Kidney capillary endothelial cell (primary cell): ENCODE measurements around the gene KDM6B.
"Not testable (repeated sequence)": the region's sequence is repeated elsewhere in the genome, so short reads cannot be mapped to it uniquely, and the experiment has no call there.

Experiments
- DNase-seq: peaks from one replicate; pipeline ENCODE4 v3.0.0-alpha.2; 2018; ENCODE audit warnings: low spot score

Gene KDM6B

DNA sequence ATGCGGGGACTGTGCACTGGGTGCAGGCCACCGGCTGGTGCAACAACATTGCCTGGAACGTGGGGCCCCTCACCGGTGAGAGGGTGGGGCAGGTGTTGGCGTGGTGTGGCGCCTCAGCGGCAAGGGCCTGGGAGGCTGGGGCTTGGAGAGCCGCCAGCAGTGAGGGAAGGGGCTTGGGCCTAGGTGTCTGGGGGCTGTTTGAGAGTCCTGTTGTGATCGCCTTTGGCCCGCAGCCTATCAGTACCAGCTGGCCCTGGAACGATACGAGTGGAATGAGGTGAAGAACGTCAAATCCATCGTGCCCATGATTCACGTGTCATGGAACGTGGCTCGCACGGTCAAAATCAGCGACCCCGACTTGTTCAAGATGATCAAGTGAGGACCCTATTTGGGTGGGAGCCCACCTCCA lies 18.2 kb downstream of the KDM6B start:
- no peak for DNase-seq

DNA sequence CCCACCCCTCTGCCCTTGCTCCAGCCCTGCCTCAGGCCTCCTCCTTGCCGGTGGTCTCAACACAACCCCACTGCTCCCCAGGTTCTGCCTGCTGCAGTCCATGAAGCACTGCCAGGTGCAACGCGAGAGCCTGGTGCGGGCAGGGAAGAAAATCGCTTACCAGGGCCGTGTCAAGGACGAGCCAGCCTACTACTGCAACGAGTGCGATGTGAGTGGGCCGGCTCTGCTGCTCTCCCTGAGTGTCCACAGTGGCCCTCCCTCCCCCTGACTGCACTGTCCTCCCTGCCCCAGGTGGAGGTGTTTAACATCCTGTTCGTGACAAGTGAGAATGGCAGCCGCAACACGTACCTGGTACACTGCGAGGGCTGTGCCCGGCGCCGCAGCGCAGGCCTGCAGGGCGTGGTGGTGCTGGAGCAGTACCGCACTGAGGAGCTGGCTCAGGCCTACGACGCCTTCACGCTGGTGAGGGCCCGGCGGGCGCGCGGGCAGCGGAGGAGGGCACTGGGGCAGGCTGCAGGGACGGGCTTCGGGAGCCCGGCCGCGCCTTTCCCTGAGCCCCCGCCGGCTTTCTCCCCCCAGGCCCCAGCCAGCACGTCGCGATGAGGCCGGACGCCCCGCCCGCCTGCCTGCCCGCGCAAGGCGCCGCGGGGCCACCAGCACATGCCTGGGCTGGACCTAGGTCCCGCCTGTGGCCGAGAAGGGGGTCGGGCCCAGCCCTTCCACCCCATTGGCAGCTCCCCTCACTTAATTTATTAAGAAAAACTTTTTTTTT lies 19.1 kb downstream of the KDM6B start:
- DNase-seq, result peak; percentile 18

DNA sequence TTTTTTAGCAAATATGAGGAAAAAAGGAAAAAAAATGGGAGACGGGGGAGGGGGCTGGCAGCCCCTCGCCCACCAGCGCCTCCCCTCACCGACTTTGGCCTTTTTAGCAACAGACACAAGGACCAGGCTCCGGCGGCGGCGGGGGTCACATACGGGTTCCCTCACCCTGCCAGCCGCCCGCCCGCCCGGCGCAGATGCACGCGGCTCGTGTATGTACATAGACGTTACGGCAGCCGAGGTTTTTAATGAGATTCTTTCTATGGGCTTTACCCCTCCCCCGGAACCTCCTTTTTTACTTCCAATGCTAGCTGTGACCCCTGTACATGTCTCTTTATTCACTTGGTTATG lies 19.6 kb downstream of the KDM6B start:
- DNase-seq, result peak; percentile 15

DNA sequence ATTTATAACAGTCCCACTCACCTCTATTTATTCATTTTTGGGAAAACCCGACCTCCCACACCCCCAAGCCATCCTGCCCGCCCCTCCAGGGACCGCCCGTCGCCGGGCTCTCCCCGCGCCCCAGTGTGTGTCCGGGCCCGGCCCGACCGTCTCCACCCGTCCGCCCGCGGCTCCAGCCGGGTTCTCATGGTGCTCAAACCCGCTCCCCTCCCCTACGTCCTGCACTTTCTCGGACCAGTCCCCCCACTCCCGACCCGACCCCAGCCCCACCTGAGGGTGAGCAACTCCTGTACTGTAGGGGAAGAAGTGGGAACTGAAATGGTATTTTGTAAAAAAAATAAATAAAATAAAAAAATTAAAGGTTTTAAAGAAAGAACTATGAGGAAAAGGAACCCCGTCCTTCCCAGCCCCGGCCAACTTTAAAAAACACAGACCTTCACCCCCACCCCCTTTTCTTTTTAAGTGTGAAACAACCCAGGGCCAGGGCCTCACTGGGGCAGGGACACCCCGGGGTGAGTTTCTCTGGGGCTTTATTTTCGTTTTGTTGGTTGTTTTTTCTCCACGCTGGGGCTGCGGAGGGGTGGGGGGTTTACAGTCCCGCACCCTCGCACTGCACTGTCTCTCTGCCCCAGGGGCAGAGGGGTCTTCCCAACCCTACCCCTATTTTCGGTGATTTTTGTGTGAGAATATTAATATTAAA lies 20.2 kb downstream of the KDM6B start:
- DNase-seq, result no peak

DNA sequence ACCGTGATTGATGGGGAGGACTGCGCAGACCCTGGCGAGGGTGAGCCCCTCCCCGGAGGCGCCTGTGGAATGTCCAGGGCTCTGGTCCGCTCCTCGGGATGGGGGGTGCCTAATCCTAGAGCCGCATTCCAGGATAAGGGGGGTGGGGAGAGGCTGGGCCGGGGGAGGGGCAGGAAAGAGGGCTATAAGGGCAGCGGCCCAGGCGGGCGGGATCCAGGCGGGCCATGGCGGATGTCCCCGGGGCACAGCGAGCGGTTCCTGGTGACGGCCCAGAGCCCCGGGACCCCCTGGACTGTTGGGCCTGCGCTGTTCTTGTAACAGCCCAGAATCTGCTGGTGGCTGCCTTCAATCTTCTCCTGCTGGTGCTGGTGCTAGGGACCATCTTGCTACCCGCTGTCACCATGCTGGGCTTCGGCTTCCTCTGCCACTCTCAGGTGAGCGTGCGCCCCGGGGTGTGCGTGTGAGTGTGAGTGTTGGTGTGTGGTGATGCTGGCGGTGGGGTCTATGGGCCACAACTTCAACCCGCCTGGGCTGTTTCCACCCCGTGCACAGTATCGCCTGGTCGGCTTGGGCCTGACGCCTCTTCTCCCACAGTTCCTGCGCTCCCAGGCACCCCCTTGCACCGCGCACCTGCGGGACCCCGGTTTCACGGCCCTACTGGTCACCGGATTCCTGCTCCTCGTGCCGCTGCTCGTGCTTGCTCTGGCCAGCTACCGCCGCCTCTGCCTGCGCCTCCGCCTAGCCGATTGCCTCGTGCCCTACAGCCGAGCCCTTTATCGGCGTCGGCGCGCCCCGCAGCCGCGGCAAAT lies 21.0 kb downstream of the KDM6B start, which contains the start of gene TMEM88:
Gene TMEM88, plus strand, starts transcription at position 216 of the 809 bp plus-strand sequence. Its CDS starts 9 bp downstream, at position 225.
- DNase-seq, result peak; percentile 42

DNA sequence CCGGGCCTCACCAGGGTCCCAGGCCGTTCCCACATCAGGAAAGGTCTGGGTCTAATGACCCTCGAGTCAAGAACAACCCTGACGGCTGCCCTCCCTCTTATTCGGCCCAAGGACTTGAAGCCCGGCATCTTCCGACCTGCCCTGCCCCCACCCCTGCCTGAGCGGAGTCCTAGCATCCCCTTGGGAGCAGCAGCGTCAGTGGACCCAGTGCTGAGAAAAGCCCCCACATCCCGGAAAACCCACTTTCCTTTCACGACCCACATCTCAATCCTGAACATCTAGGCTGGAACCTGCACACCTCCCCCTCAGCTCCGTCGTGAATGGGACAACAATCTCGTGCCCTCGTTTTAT lies 21.6 kb downstream of the KDM6B start:
- DNase-seq, result no peak

DNA sequence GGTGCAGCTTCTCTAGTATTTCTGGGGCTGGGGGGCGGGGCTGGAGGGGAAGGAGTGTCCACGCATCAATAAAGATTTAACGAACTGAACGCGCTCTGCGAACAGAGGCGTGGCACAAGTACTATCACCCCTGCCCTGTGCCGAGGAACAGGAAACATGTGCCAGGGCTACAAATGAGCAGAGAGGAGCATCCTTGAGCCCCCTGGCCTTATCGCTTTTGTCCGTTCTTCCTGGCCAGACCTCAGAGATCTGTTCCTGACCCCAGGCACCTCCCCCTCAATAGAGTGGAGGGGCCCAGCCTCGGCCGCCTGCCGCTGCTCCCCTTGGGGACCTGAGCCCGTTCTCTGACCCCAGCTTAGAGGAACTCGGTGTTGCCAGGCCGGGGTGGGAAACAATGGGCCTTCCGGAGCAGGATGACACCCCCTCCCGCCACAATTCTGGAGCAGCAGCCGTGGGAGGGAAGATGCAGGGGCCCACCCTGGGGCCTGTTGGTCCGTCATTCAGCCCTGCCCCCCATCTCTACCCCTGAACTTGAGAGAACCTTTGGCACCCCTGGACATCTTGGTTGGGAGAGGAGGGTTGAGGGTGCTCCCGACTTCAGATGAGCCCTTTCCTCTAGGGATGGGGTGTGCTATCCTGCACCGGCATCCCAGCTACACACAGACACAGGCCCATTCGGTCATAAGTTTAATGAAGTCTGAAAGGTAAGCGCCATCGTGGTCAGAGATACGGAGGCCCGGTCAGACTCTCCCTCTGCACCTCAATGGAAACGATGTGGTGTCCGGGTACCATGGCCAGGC lies 22.2 kb downstream of the KDM6B start:
- peak; percentile 73 for DNase-seq

DNA sequence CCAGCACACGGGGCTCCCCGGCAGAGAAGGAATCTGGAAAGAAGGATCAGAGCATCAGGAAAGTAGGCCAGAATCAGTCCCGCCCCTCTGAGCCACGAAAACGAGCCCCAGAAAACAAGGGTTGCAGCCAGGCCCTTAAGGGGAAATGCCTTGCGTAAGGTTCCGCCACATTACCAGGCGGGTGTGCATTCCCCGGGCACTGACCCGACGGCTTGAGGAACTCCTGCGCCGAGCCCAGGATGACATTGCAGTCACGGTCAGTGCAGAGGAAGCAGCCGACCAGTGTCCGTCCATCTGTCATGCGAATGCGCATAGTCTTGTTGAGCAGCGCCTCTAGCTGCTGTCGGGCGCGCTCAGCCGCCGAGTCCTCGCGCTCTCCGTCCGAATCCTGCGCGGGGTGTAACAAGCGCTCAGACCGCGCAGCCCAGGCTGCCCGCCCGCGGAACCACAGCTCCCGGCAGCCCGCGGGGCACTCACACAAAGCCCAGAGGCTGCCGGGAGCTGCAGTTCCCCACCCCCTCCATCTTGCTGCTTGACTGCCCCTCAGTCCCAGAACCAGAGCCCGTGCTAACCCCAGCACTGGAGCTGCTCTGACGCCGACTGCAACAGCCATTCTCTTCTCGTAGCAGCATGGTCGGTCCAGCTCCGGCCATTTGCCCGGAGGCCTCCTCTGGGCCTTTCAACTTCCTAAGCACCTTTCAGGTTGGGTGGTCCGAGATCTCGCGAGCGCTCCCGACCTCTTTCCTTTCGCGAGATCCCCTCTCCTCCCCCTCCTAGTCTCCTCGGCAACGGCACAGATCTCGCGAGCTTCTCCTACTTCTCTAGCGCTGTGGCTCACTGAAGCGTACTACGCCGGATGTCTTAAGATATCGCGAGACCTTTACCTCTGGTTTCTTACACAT lies 23.0 kb downstream of the KDM6B start, which contains the start of gene NAA38:
Gene NAA38, minus strand, starts transcription at position 749 of the 902 bp plus-strand sequence. Its CDS starts 96 bp downstream, at position 653.
- DNase-seq, result peak; percentile 98

DNA sequence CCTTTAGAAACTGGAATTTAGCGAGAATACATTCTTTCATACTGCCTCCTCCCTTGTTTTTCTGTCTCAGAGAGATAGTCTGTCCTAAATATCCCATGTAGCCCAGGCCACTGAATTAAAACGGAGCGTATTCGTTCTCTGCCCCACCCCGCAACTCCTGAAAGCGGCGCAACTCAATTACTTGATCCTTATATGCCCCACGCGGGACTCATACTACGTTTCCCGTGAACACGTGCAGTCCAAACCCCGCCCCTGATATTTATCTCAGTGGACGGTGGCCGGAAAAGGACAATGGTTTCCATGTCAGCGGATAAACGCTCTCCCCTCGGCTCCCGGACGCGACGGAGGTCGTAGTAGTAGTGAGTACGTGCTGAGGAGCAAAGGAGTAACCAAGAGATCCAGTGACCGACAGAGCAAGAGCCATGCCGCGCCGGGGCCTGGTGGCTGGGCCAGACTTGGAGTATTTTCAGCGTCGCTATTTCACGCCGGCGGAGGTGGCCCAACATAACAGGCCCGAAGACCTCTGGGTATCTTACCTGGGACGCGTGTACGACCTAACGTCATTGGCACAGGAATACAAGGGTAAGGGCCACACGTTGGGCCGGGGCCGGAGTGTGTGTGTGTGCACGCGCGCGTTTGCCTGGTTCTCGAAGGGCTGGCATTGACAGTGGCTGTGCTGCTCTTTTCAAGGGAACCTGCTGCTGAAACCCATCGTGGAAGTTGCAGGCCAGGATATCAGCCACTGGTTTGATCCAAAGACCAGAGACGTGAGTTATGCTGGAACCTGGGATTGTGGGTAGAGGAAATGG lies 23.9 kb downstream of the KDM6B start, which contains the start of gene CYB5D1:
Gene CYB5D1, plus strand, starts transcription at position 291 of the 809 bp plus-strand sequence. Its CDS starts 132 bp downstream, at position 423.
- peak; percentile 91 for DNase-seq

DNA sequence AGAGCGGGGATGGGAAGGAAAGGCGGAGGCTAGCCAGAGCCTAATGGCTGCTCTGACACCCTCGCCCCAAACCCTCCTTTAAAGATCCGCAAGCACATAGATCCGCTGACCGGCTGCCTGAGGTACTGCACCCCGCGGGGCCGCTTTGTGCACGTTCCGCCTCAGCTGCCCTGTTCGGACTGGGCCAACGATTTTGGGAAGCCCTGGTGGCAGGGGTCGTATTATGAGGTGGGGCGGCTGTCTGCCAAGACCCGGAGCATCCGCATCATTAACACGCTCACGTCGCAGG lies 24.4 kb downstream of the KDM6B start:
- DNase-seq, result peak; percentile 49

DNA sequence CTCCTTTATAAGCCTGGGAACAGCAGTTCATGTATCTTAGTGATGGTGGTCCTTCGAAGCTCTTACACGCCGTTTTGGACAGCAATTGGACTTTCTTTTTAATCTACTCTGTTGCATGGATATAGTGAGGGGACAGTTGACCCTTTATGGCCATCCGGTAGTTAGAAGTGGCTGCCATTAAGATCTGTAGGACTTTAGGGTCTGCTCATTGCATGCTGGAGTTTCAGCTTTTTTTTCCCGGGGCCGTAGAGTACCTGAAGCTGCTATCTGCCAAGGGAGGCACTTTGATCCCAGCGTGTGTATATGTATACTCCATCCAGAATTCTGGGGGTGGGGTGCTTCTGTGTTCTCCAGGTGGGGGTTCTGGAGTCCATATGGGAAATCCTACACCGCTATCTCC lies 25.0 kb downstream of the KDM6B start:
- DNase-seq, result no peak

DNA sequence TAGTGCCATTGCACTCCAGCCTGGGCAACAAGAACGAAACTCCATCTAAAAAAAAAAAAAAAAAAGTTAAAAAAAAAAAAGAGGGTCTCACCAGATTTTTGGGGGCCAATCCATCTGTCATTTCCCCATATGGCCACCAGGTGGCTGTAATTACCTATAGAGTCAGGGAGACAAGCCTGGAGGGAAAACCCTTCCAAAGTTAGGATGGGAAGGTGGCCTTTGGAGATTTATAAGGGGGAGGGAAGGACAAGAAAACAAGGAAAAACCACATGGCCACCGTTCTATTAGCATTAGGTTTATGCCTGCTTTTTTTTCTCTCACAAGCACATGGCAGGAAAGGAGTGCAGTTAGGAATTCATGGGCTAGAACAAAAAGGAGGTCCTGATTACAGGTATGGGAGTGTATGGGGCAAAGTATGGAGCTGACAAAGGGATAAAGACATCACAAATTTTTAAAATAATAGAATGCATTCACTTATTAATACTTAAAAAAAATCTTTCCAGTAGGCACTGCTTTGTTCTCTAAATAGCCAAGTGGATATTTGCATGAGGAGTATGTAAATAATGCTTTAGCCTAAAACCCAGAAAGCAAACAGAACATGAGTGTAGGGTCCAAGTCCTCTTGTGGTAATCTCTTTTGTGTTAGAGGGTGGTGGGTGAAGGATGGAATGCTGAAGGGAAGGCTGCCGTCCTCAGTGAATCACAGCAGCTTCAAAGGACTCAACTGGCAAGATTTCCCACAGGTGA lies 28.8 kb downstream of the KDM6B start:
- DNase-seq, result no peak

DNA sequence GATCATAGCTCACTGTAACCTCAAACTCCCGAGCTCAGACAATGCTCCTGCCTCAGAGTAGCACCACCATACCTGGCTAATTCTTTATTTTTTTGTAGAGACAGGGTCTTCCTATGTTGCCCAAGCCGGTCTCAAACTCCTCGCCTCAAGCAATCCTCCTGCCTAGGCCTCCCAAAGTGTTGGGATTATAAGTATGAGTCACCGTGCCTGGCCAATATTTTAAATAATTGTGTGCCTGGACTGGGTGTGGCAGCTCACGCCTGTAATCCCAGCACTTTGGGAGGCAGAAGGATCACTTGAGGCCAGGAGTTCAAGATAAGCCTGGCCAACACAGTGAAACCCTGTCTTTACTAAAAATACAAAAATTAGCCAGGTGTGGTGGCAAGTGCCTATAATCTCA lies 30.4 kb downstream of the KDM6B start:
- DNase-seq, result not testable (repeated sequence)

DNA sequence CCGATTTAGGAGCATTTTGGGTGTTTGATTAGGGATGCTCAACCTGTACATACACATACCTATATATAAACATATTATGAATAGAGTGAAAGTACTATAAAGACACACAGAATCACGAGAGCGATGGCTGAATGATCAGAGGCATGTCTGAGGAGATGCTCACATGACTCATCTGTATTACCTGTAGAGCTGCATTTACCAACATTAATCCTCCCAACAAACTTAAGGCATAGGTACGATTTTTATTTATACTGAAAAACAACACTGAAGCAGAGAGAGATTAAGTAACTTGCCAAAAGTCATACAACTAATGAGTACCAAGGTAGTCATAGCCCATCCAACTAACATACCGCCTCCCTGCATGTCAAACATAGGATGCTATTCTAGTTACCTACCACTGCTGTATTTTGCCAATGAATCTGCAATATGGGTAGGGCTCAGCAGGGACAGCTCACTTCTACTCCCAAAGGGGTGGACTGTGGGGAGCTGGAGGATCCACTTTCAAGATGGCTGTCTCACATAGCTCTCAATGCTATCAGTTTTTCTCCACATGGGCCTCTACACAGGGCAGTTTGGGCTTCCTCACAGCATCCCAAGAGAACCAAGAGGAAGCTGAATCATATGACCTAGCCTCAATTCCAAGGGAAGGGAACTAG lies 31.1 kb downstream of the KDM6B start:
- no peak for DNase-seq

DNA sequence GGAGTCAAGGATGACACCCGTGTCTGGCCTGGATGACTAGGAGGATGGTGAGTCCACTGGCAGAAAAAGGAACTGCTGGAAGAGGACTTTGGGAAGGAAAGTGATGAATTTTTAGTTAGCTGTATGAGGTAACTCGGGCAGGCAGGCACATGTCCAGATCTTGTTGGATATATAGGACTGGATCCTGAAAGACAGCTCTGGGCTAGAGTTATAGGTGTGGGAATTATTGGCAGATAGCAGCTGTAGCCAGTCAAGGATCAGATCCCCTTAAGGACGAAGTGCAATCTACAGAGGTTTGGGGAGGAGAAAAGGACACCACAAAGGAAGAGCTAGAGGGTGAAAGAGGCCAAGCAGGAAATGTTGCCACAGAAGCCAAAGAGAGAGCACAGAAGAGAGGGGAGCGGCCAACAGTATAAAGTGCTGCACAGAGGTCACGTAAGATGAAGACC lies 33.9 kb downstream of the KDM6B start:
- DNase-seq, result no peak

DNA sequence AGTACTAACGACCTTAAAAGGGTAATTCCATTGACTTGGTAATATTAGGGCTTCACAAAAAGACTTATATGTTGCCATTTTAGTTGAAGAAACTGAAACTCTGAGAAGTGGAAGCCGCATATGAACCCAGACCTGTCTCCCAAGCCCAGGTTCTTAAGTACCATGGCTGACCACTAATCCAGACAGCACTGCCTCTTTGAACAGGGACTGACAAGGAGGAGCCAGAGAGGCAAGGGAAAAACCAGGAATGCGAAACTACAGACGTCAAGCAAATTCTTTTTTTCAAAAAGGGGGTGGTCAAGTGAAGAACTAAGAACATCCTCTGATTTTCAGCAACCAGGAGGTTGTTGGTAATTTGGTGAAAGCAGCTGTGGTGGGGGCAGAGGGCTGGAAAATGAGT lies 39.0 kb downstream of the KDM6B start:
- no peak for DNase-seq

DNA sequence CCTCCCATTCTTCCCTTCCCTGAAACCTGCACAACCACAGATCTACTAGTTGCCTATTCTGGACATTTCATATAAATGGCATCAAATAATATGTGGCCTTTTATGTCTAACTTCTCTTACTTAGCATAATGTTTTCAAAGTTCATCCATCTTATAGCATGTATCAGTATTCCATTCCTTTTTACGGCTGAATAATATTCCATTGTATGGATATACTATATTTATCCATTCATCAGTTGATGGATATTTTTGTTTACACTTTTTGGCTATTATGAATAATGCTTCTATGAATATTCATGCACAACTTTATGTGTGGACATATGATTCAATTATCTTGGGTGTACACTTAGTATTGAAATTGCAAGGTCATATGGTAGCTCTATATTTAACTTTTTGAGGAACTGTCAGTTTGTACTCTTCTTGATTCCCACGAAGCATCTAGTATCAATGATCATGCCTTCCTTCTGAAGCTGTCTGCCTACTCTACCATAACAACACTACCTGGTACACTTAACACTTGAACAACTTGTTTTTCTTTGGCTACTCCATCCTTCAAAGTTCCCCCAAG lies 41.9 kb downstream of the KDM6B start:
- DNase-seq, result no peak

DNA sequence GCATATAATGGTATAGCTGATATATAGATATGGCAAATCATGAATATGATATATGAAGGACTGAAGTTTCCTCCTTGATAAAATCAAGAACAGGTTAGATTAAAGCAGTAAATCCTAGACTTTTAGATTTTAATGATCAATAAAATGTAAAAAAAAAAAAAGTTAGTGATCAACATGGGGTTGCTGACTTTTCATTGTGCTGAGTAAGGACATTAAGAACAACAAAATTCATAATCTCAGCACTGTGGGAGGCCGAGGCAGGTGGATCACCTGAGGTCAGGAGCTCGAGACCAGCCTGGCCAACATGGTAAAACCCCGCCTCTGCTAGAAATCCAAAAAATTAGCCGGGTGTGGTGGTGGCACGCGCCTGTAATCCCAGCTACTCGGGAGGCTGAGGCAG lies 44.2 kb downstream of the KDM6B start:
- no peak for DNase-seq
